AG04449 (cell line): ENCODE measurements around the gene PSD2.

Source experiments
- CTCF ChIA-PET: fragments of 350-600 bp; formaldehyde crosslinking; extraction: SDS; loops from one replicate; lab custom pipeline; 2021; ENCODE audit warnings: antibody characterized with exemption; lab: Yijun Ruan, JAX
- POLR2A ChIA-PET: fragments of 400-600, 350-600 bp; formaldehyde crosslinking; extraction: SDS; loops from one replicate; lab custom pipeline; 2020; ENCODE audit warnings: antibody characterized with exemption, inconsistent platforms; lab: Yijun Ruan, JAX
- DNase-seq: peaks from one replicate; pipeline ENCODE4 v3.0.0-alpha.2; 2010; ENCODE audit warnings: low read depth, low spot score
- H3K4me3 ChIP-seq: 2 replicates; pipeline ENCODE4 v1.5.1; 2011; ENCODE audit warnings: low read depth, mild to moderate bottlenecking, control low read depth, low read length
- TF ChIP-seq, protein P1 (sequence below): IDR thresholded peaks from one replicate; pipeline ENCODE4 v1.5.1; 2011; ENCODE audit warnings: mild to moderate bottlenecking, moderate library complexity, low read length, control low read depth, inconsistent platforms; ENCODE audit not compliant: insufficient read depth; ENCODE audit errors: missing control alignments

The PSD2 gene

GRCh38 chr5:139888370-139888769 lies 92.8 kb downstream of the PSD2 start:
- no peak for DNase-seq
- POLR2A ChIA-PET, result no interaction called here
- CTCF ChIA-PET, result interaction anchor here (0.7 to 1.5 kb wide), 3 partner anchors 11 to 25 kb away, joined by 3 read pairs; no protein-coding TSS in a partner anchor
- TF ChIP-seq, protein P1, sequence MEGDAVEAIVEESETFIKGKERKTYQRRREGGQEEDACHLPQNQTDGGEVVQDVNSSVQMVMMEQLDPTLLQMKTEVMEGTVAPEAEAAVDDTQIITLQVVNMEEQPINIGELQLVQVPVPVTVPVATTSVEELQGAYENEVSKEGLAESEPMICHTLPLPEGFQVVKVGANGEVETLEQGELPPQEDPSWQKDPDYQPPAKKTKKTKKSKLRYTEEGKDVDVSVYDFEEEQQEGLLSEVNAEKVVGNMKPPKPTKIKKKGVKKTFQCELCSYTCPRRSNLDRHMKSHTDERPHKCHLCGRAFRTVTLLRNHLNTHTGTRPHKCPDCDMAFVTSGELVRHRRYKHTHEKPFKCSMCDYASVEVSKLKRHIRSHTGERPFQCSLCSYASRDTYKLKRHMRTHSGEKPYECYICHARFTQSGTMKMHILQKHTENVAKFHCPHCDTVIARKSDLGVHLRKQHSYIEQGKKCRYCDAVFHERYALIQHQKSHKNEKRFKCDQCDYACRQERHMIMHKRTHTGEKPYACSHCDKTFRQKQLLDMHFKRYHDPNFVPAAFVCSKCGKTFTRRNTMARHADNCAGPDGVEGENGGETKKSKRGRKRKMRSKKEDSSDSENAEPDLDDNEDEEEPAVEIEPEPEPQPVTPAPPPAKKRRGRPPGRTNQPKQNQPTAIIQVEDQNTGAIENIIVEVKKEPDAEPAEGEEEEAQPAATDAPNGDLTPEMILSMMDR, result no peak
- H3K4me3 ChIP-seq, result no peak overlapping the region

GRCh38 chr5:139889410-139889809 lies 93.8 kb downstream of the PSD2 start:
- CTCF ChIA-PET, result interaction anchor here (0.9 to 1.5 kb wide), 4 partner anchors 10 to 102 kb away, joined by 3 to 5 read pairs (median 3); no protein-coding TSS in a partner anchor
- POLR2A ChIA-PET, result no interaction called here
- H3K4me3 ChIP-seq, result no peak overlapping the region
- DNase-seq, result no peak
- TF ChIP-seq, protein P1, result no peak

- POLR2A ChIA-PET, result no interaction called here
- H3K4me3 ChIP-seq, result no peak overlapping the region
- TF ChIP-seq, protein P1, result no peak
- DNase-seq, result no peak
- CTCF ChIA-PET, result interaction anchor here (1.5 kb wide), 1 partner anchor 75 kb away, joined by 8 read pairs; no protein-coding TSS in a partner anchor
Observed at GRCh38 chr5:139893873-139894272, 98.3 kb downstream of the PSD2 start.
